NCI-H1092 (cell line): Measurements from ENCODE around the gene EPHB3.
"Not testable (repeated sequence)": the region's sequence is repeated elsewhere in the genome, so short reads cannot be mapped to it uniquely, and the experiment has no call there.

ENCODE experiments used
- DNase-seq: peaks from one replicate; lab custom pipeline; 2025; lab: John Stamatoyannopoulos, UW

EPHB3 gene

DNA sequence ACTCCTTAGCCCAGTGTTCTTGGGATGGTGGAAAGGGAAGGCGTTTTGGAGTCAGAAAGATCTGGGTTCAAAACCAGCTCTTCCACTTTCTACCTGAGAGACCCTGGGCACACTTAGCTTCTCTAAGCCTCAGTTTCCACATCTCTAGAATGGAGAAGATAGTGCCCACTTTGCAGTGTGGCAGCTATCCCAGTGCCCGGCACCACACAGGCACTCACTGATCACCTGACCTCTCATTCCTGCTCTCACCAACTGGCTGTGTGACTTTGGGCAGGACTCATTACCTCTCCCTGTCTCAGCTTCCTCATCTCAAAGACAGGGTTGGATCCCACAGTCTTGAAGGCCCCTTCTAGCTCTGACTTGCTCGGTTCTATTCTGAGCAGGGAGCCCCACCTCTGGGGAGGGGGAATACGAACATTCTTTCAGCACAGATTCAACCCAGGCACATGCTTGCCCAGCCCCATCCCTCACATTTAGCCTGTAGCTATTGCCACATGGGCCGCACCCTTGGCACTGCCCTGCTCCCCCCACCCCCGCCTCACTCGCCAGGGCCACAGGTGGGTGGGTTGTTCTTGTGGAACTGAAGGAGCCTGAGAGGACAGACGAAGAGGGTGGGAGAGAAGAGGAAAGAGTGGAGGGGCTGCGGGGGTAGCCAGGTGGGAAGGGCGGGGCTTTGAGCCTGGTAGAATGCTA, 39.2 kb downstream of the EPHB3 start:
- no peak for DNase-seq

DNA sequence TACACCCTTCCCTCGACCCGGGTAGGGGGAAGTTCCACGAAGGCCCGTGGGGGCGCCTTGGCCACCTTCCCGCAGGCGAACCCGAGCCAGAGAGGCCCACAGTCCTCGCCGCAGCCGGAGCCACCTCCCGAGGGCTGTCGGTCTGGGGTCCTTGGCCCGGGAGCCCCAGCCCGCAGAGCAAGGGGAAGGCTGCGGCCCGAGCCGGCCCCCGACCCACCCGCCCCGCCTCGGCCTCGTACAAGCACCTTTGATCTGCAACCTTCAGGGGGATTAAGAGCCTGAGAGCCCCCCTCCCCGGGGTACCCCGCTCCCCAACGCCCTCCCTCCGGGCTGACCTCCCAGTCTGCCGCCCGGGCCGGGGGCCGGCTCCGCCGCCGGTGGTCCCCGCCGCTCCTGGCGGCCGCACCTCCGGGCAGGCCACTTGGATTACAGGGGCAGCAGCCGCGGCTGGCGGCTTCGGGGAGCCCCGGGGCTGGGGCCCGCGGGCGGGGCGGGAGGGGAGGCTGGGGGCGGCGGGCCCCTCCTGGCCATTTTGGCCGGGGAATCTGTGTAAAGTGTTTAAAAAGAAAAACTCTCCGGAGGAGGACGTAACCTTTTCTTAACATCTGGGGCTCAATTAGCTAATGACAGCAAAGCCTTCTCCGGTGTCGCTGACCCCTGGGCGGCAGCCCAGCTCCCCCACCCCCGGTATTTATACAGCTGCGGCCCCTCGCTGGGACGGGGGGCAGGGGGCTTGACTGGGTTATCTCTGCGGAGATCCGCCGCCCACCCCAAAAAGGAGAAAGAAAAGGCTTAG, 40.2 kb downstream of the EPHB3 start:
- no peak for DNase-seq

DNA sequence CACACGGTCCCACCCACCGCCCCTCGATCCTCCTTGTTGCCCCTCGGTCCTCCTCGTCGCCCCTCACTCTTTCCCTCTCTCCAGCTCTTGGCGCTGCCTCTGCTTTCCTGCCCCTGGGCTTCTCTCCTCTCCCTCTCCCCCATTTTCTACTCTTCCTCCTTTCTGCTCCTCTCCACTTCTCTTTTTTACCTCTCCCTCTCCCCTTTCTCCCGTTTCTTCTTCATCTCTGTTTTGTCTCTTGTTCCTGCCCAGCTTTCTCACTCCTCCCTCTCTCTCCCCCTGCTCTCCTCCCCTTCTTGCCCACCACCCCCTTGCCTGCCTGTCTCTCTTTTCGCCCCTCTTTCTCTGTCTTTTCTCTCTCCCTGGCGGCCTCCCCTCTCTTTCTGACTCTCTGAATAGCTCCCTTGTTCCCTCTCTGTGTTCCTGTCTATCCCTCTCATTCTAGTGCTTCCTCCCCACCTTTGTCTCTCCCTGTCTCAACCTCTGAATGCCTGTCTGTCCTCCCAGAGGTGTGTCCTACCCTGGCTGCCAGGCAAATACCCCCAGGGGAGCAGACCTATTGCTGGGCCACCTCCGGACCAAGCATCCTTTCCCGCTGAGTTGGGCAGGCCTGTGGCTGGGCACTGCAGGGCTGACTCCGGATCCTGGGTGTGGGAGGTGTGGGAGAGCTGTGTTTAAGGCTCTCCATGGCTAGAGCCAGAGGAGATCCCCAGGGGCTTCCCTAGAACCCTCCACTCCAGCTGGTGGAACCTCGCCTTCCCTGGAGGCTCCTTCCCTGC, 41.0 kb downstream of the EPHB3 start:
- no peak for DNase-seq

DNA sequence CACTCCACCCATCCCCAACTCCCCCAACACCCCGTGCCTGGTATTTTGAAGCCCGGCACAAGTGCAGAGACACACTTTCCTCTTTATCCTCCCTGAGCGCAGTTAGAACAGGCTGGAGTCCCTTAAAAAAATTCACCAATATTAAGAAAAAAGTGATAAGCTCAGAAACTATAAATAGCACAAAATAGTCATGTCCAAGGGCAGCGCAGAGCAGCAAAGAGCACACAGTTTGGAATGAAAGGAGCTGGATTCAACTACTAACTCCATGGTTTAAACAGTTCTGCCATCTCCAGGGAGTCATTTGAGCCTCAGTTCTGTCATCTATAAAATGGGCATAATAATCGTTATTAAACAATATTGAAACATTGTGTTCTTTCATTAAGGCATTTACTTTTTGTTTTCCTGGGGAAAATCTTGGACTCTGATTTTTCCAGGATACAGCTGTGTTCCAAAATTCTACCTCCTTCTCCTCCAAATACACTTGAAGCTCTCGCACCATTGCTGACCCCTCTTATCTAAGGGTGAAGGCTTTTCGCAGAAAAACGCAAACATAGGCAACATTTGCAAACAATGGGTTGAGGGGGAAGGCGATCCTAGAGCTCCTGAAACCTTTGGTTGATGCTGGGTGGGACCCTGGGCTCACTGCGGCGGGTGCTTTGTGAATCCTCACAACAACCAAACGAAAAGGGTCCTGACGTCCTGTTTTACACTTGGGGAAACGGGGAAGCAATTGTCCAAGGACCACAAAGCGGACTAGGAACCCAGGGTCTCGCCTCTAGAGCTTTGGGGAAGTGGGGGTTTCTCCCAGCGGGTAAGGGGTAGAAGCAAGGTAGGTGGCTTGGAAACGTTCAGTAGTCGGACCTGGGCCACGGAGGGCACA, 41.8 kb downstream of the EPHB3 start:
- no peak for DNase-seq

DNA sequence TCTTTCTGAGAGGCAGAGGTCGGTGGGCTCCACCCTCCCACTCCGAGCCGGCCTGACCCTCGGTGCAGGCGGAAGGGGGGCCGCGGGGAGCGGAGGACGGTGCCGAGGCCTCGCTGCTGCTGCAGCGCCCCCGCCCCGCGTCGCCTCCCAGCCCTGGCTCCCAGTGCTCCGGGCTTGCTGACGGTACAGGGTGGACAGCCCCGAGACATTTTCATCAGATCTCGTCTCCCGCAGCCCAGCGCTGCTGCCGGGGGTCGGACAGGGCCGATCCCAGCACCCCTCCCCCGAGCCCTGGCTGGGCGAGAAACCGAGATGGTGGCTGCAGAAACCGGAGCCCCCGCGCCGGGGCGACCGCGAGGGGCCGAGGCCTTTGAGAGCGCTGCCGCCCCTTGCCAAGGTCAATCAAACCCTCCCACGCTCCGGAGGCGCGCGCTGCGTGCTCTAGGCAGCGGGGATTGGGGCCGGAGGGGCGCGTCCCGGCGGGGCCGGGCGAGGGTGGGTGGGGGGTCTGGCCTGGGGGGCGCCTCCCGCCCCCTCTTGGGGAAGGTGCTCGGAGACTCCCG, 42.5 kb downstream of the EPHB3 start:
- no peak for DNase-seq

DNA sequence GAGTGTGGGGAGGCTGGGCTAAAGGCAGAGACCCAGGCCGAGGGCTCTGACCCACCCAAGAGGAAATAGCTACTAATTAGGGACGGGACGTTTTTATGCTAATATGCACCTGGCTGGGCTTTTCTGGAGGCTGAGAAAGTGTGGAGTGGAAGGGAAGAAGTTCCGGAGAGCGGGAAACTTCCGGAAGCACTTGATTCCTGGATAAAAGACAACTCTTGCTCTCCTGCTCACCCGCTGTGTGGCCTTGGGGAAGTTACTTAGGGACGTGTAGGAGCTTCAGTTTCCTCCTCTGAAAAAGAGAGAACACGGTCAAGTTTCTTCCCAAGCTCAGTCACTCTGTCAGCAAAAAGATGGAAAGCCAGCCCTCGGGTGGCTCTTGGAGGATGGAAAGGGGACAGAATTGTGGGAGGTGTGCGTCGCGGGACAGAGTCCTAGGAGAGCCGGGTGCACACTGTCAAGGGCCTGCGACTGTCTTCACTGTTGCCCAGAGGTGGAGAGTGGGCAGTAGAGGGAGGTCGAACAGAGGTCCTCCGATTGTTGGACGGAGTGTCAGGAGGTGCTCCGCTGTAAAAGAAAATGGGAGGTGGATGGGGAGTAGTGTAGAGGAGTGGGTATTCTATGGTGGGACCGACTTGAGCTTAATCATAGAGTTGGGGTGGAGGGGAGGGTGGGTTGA, 43.2 kb downstream of the EPHB3 start:
- DNase-seq: no peak

DNA sequence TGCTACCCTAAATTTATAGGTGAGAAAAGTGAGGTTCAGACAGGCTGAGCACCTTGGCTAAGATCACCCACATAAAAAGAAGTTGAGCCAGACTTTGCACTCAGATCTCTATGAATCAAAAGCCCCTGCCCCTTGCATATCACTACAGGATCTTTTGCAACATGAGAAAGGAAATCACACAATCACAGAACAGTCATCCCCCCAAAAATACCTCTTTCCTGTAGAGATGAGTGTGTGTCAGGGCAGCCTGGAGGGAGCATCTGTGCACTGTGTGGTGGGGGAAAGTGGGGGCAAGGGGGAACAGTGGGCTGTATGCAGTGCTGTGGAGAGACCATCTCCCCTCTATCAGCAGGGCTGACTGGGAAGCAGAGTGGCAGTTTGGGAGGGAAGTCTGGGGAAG, 46.6 kb downstream of the EPHB3 start:
- no peak for DNase-seq

DNA sequence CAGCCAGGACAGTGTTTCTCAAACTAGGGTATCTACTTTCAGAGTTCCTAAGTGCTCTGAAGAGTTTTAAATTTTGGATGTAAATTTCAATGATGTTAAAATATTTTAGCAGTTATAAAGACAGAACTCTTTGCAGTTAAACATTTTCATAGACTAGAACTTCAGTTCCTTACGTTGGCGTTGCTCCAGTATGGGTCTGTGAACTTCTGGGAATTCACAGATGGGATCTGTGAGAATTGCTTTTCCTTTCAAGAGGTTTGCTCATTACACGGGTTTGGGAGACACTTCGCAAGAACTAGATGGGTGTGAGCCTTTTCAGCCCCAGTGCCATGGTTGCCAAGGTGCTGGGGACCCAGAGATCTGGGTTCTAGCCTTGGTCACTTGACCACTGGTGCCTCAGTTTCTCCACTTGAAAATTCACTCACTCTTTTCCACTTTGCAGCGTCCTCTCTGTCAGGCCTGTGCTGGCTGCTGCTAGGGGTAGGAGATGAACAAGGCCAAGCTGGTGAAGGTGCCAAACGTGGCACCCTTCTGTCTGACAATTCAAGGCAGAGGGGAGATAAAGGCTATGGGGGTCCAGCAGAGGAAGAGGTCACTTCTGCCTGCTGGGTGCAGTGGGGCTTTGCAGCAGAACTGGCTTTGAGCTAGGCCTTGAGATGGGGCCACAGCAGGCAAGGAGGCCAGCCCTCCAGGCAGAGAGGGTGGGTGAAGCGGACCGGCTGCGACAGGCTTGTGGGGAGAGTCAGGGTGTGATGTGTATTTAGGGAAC, 48.1 kb downstream of the EPHB3 start:
- DNase-seq: no peak

DNA sequence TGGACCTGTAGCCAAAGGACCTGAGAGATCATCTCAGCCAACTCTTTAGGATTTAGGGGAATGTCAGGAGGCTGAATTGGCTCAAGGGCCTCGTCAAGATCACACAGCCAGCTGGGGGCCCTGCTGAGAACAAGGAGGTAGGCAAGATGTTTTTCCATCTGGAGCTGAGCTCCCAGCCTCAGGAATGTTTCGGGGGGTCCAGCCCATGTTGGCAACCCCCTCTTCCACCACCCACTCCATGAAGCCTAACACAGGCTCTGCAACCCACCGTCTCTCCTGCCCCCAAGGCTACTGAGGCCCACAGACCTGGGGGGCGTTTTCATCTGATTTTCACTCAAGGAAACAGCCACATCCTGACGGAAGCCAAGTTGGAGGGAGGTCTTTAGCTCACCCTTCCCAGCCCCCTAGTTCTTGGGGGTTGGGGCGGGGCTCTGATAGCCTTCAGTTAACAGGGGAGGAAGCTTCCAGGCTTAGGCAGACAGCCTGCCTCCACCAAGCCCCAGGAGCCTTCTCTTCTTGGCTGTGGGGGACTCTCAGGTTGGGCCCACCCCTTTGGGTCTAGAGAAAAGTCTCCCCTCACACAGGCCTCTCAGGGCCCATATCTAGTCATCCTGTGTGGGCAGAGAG, 48.8 kb downstream of the EPHB3 start:
- no peak for DNase-seq

DNA sequence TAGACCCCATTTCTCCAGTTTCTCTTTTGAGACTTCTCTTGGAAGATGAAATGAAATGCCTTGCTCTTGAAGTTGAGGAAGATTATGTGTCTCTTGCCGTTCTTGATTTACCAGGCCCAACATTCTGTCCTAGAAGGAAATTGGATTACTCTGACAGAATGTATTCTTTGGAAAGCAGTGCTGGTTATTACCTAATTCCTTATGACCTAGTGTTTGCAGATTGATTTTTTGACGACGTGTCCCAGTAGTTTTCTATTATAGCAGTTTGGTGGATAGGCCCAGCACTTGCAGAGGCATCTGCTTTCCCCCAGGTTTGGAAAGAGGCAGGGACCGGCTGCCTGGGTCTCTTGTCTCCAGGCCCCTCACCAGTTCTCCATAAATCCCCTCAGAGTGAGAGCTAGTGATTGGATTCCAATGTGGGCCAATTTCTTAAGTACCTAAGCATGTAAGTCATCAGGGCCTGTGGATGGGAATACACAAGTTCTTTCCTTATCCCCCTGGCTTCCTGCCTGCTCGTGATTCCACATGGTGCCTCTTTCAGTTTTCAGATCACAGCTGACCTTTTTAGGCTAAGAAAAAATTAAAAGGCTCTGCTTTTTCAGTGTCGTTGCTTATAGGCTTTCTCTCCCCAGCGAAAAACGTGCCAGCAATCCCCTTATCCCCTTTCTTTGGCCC, 50.2 kb downstream of the EPHB3 start:
- no peak for DNase-seq

DNA sequence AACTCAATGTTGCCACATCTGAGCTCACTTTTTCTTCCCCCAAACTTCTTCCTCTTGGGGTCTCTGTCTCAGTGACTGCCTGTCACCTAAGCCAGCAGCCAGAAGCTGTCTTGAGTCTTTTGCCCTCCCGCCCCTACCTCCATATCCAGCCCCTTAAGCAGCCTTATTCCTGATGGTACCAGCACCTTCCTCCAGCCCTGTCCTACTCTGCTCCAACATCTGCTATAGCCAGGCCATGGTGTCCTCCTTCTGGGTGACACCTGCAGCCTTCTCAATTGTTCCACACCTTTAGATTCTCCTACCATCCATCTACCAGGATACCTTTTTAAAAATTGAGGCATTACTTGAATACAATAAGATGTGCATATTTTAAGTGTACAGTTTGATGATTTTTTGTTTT, 53.8 kb downstream of the EPHB3 start:
- no peak for DNase-seq

DNA sequence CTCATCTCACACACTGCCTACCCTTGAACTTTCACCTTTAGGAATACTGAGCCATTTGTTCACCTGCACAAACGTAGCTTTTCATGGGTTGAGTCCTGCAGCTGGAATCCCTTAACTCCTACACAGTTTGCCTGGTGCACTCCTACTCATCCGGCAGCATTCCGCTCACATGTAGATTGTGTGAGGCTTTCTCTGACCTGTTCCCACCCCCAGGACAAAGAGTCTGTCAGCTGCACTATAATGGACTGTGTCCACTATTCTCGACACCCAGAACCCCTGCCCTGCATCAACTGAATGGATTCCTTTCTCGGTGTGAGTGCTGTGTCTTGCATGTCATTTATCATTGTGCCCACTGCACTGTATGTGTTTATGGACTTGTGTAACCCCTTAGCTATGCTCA, 54.9 kb downstream of the EPHB3 start:
- DNase-seq: no peak

DNA sequence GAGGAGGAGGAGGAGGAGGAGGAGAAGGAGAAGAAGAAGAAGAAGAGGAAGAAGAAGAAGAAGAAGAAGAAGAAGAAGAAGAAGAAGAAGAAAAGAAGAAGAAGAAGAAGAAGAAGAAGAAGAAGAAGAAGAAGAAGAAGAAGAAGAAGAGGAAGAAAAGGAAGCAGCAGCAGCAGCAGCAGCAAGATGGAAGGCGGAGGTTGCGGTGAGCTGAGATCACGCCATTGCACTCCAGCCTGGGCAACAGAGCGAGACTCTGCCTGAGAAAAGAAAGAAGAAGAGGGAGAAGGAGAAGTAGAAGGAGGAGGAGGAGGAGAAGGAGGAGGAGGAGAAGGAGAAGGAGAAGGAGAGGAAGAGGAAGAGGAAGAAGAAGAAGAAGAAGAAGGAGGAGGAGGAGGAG, 55.7 kb downstream of the EPHB3 start:
- DNase-seq: not testable (repeated sequence)

DNA sequence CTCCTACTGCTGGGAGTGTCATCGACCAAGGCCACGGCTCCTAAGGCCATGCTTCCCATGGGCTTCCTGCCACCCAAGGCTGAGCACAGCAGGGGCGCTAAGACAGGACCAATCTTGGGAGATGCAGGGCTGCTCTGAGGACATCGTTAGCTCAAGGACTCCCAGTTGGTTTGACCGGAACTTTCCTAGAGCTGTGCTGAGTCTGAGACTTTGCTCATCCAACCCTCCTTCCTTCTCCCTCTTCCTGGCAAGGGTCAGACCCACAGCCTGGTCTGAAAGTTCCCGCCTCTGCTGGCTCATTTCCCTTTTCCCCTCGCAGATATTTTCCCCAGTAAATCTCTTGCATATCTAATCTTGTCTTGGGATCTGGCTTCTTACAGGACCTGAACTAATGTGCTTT, 57.2 kb downstream of the EPHB3 start:
- no peak for DNase-seq

DNA sequence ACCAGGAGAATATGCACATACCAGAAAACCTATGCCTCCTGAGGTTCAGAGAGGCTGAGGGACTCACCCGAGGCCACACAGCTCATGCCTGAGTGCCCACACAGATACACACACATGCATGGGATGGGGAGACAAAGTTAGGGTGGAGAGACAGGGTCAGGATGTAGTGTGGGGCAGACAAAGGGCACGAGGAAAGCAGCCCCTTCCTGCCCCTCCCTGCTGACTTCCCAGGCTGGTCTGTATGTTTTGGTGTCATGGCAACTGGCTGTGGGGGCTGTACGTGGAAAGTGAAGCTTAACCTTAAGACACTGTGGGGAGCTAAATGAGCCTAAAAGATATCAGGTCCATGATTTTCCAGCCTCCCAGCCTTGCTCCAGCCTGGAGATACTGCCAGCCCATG, 57.8 kb downstream of the EPHB3 start:
- DNase-seq: no peak

DNA sequence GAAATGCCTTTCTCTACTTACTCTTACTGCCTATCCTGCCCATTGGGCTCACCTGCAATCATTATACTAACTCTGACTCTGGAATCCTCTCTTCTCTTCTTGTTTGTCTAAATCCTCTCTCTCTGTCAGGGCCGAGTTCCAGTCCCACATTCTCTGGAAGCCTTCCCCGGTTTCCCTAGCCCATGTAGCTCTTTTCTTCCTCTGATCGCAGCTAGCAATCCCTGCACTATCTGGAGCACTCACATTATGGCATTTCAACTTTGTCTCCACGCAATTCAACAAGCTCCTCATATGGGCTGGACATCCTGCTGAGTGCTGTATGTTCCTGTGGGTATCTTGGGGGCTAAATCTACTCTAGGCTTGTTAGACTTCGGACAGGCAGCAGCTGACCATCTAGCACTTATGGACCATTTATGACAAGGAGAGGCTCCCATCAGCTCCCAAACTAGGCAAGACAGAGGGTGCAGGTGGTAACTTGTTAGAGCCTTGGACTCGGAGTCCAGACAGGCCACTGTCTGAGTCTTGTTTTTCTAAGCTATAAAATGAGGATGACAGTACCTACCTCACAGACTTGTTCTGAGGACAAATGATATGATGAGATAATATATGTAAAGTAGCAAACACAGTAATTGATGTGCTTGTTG, 58.3 kb downstream of the EPHB3 start:
- no peak for DNase-seq

DNA sequence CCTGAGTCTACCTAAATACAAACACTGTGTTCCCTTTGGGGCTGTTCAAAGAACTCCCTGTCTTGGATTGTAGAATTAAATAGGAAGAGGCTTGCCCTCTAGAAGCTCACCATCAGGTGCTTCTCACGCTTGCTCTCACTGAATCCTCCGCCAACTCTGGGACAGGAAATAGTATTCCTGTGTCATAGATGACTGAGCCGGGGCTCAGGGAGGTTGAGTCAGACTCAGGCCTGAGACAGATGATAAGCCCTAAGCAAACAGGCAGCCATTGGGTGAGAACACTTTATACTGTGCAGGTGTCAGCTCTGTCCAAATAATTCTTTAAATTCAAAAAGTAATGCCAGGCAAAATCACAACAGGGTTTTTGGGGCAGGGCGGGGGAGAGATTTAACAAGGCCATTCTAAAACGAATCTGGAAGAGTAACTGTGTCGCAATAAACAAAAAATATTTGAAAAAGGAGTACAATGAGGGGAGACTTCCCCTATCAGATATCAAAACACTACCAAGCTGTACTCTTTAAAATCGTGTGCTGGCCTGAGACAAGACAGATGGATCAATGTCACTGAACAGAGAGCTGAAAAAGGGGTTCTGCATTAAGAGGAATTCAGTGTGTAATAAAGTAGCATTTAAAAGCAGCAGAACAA, 59.0 kb downstream of the EPHB3 start:
- no peak for DNase-seq

DNA sequence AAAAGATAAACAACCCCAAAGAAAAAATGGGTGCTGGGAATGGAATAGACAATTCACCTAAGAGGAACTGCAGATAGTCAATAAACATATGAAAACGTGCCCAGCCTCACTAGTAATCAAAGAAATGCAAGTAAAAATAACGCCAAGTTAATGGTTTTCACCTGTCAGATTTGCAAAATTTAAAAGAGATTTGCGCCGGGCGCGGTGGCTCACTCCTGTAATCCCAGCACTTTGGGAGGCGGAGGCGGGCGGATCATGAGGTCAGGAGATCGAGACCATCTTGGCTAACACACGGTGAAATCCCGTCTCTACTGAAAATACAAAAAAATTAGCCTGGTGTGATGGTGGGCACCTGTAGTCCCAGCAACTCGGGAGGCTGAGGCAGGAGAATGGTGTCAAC, 60.6 kb downstream of the EPHB3 start:
- DNase-seq: not testable (repeated sequence)
